Measurements from ENCODE around the gene CD82. TPM values are rescaled to one million over a fixed set of nuclear protein-coding genes. Genes with fewer than 3 reads are reported as not detected.
A peak's percentile ranks its signal among the peaks of the same experiment; 100 is the strongest.

The CD82 gene
- polyA plus RNA-seq, 1 donor from 2014 or later, result 544 TPM

DNA sequence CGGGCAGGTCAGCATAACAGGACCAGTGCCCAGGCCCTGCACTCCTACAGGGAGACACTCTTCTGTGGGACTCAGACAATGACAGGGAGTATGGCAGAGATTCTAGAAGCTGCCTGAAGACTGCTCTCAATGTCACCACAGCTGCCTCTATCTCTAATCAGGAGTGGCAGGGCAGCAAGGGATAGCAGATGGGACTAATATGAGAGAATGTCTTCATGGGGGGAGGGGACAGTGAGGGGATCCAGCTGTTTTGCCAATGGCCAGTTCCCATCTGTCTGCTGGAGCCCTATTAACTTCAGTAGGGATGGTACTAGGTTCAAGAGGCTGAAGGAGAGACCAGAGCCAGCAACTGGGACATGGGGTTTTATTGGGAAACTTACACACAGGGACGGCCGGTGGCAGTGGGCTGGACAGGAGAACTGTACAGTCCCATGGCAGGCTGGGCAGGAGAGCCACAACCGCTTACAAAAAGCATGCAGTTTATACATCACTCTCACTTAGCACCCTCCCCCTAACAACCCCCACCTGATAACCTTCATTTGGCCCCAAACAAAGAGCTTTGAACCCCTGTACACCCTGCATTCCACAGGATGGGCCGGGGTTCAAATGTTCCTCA, 2.5 kb upstream of the CD82 start:
- no peaks in the 10 kb centered on the region for H3K9me3 Mint-ChIP-seq
- H3K27me3 Mint-ChIP-seq, result peaks cover 1% of the 10 kb centered on the region
- H3K27ac Mint-ChIP-seq, result peak overlapping the region in 2 of 3 donors; percentile 13 to 91
- peaks cover 2% of the 10 kb centered on the region for H3K36me3 Mint-ChIP-seq
- H3K4me1 Mint-ChIP-seq, result peaks cover 28 to 38% (median 35%) of the 10 kb centered on the region in 3 donors
- peak overlapping the region in 2 of 4 donors; percentile 48 to 97 for H3K4me3 Mint-ChIP-seq

DNA sequence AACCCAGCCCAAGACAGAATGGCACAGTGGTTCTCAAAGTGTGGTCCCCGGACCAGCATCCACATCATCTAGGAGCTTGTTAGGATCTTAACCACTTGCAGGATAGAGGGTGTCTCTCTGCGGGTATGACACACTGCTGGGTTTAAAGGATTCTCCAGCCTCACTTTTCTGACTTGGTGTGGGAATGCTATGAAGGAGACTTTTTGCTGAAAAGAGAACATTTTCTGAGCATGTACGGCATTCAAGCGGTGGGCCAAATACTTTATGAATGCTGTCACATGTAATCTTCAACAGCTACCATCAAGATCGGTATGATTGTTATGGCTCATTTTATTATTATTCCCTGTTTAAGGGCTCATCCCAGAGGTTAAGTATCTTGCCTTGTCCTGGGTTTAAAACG, 1.8 kb upstream of the CD82 start:
- H3K4me3 Mint-ChIP-seq, result peak overlapping the region in 3 of 4 donors; percentile 24 to 97 (median 31)
- peaks cover 31 to 40% (median 38%) of the 10 kb centered on the region in 3 donors for H3K4me1 Mint-ChIP-seq
- peaks cover 2% of the 10 kb centered on the region for H3K36me3 Mint-ChIP-seq
- H3K27me3 Mint-ChIP-seq, result peaks cover 1% of the 10 kb centered on the region
- peak overlapping the region; percentile 13 to 91 (median 78) for H3K27ac Mint-ChIP-seq
- no peaks in the 10 kb centered on the region for H3K9me3 Mint-ChIP-seq

- Mint-ChIP-seq H3K27ac (peak overlapping the region; percentile 13 to 91 (median 78)), H3K4me1 (peaks cover 32 to 41% (median 40%) of the 10 kb centered on the region in 3 donors), H3K36me3 (peaks cover 2% of the 10 kb centered on the region), H3K27me3 (peaks cover 1% of the 10 kb centered on the region), H3K4me3 (peak overlapping the region; percentile 94 to 98 (median 96)), H3K9me3 (no peaks in the 10 kb centered on the region)
Observed at GRCh38 chr11:44564166-44564565, 1.3 kb upstream of the CD82 start.

GRCh38 chr11:44564670-44565210, 723 bp upstream of the CD82 start:
- H3K27ac Mint-ChIP-seq, result peak overlapping the region; percentile 67 to 91 (median 83)
- H3K27me3 Mint-ChIP-seq, result peaks cover under 1% of the 10 kb centered on the region
- peak overlapping the region; percentile 94 to 98 (median 96) for H3K4me3 Mint-ChIP-seq
- no peaks in the 10 kb centered on the region for H3K9me3 Mint-ChIP-seq
- peaks cover 2% of the 10 kb centered on the region for H3K36me3 Mint-ChIP-seq
- H3K4me1 Mint-ChIP-seq, result peaks cover 32 to 44% (median 40%) of the 10 kb centered on the region in 3 donors

GRCh38 chr11:44565953-44566949, 788 bp downstream of the CD82 start:
- Mint-ChIP-seq H3K4me1 (peaks cover 34 to 46% (median 36%) of the 10 kb centered on the region in 3 donors), H3K27me3 (no peaks in the 10 kb centered on the region), H3K9me3 (no peaks in the 10 kb centered on the region), H3K27ac (peak overlapping the region; percentile 90 to 99 (median 91)), H3K36me3 (peaks cover 4% of the 10 kb centered on the region), H3K4me3 (peak overlapping the region; percentile 94 to 98 (median 96))

GRCh38 chr11:44566952-44567875, 1.8 kb downstream of the CD82 start:
- Mint-ChIP-seq H3K36me3 (peaks cover 4% of the 10 kb centered on the region), H3K4me1 (peaks cover 39 to 53% (median 40%) of the 10 kb centered on the region in 3 donors), H3K27ac (peak overlapping the region; percentile 90 to 99 (median 91)), H3K9me3 (no peaks in the 10 kb centered on the region), H3K27me3 (no peaks in the 10 kb centered on the region), H3K4me3 (peak overlapping the region; percentile 94 to 98 (median 96))

- Mint-ChIP-seq H3K4me3 (peak overlapping the region; percentile 94 to 98 (median 96)), H3K4me1 (peaks cover 45 to 59% (median 46%) of the 10 kb centered on the region in 3 donors), H3K9me3 (no peaks in the 10 kb centered on the region), H3K27ac (peak overlapping the region; percentile 42 to 99 (median 91)), H3K36me3 (peaks cover 4% of the 10 kb centered on the region), H3K27me3 (no peaks in the 10 kb centered on the region)
Observed at GRCh38 chr11:44567876-44568256, 2.4 kb downstream of the CD82 start.

- H3K4me1 Mint-ChIP-seq, result peaks cover 49 to 63% (median 50%) of the 10 kb centered on the region in 3 donors
- H3K9me3 Mint-ChIP-seq, result no peaks in the 10 kb centered on the region
- peak overlapping the region; percentile 94 to 98 (median 96) for H3K4me3 Mint-ChIP-seq
- H3K27ac Mint-ChIP-seq, result peak overlapping the region in 2 of 3 donors; percentile 91 to 99
- no peaks in the 10 kb centered on the region for H3K27me3 Mint-ChIP-seq
- peaks cover 4% of the 10 kb centered on the region for H3K36me3 Mint-ChIP-seq
Observed at GRCh38 chr11:44568331-44568657, 2.8 kb downstream of the CD82 start.

GRCh38 chr11:44568658-44569473, 3.4 kb downstream of the CD82 start:
- Mint-ChIP-seq H3K36me3 (peaks cover 4% of the 10 kb centered on the region), H3K9me3 (no peaks in the 10 kb centered on the region), H3K27me3 (no peaks in the 10 kb centered on the region)

DNA sequence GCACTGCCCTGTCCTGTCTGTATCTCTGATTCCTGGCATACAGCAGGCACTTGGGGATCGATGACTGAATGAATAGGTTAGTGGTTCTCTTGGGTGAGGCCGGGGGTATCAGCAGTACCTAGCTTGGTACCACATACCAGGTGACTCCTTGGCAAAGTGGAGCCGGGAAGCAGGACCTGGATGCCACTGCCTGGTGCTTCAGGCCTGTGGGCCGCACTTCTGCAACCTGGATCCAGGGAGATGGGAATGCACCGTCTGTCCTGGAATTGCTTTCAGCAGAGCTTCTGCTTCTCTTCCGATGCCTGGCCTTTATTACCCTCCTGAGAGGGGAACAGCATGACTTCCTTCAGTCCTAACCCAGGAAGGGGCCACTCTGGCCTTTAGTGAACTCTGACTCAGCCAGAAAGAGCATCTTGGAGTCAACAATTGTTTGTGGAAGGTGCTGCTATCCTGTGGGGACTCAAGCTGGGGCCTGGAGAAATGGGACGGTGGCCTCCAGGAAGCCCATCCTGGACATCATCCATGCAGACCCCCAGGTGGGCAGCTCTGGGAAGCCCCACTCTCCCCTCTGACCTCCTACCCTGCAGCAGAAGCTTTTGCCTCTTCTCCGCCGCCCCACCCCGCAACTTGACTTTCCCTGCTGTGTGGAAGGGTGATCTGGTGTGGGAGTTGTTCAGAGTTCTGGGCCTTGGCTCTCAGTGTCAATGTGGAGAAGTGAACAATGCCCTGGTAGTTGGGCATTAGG, 5.1 kb downstream of the CD82 start:
- Mint-ChIP-seq H3K27ac (peak overlapping the region; percentile 81 to 91 (median 82)), H3K9me3 (no peaks in the 10 kb centered on the region), H3K4me1 (peaks cover 69 to 81% (median 70%) of the 10 kb centered on the region in 3 donors), H3K4me3 (peak overlapping the region; percentile 17 to 97 (median 86)), H3K27me3 (no peaks in the 10 kb centered on the region), H3K36me3 (peaks cover 4% of the 10 kb centered on the region)

More at GRCh38 chr11:44568658-44569473, 3.4 kb downstream of the CD82 start:
- Mint-ChIP-seq H3K4me1 (peaks cover 54 to 67% (median 56%) of the 10 kb centered on the region in 3 donors), H3K4me3 (peak overlapping the region; percentile 94 to 98 (median 96)), H3K27ac (peak overlapping the region; percentile 73 to 99 (median 91))

- H3K9me3 Mint-ChIP-seq, result no peaks in the 10 kb centered on the region
- H3K27ac Mint-ChIP-seq, result peak overlapping the region; percentile 24 to 87 (median 35)
- peaks cover 3% of the 10 kb centered on the region for H3K36me3 Mint-ChIP-seq
- H3K4me3 Mint-ChIP-seq, result peak overlapping the region in 2 of 4 donors; percentile 41 to 77
- H3K27me3 Mint-ChIP-seq, result peaks cover 2% of the 10 kb centered on the region
- peaks cover 74 to 92% (median 81%) of the 10 kb centered on the region in 3 donors for H3K4me1 Mint-ChIP-seq
Observed at GRCh38 chr11:44571871-44572270, 6.4 kb downstream of the CD82 start.

DNA sequence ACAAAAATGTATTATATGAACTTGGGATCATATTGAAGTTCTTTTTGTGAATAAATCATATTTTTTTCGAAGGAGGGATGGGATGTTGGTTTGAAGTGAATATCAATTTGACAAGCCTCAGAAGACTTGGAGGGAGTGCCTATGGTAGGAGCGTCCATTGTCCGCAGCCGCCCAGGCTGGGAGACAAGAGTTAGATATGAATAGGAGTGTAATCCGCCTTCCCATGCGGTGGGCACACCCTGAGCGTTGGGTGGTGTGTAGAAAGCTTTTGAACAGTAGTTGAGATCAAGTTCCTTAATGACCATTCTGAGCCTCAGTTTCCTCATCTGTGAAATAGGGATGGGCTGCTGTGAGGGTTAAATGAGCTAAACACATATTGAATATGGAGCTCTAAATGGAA, 7.0 kb downstream of the CD82 start:
- peak overlapping the region in 2 of 3 donors; percentile 73 to 74 for H3K27ac Mint-ChIP-seq
- H3K27me3 Mint-ChIP-seq, result peaks cover 2% of the 10 kb centered on the region
- H3K4me3 Mint-ChIP-seq, result peak overlapping the region in 3 of 4 donors; percentile 66 to 81 (median 77)
- peaks cover 74 to 91% (median 83%) of the 10 kb centered on the region in 3 donors for H3K4me1 Mint-ChIP-seq
- peaks cover 3% of the 10 kb centered on the region for H3K36me3 Mint-ChIP-seq
- H3K9me3 Mint-ChIP-seq, result no peaks in the 10 kb centered on the region

Data from IgD-negative memory B cell (primary cell).